GM21529 (cell line): ENCODE measurements around the gene FCER1G.

ENCODE experiments used
- ATAC-seq: cut with Tn5 transposase; IDR thresholded peaks from one replicate; pipeline ENCODE4 v1.9.1; 2021; ENCODE audit not compliant: unreplicated experiment

FCER1G gene

GRCh38 chr1:161187311-161187710 lies 27.8 kb upstream of the FCER1G start:
- ATAC-seq = no peak

DNA sequence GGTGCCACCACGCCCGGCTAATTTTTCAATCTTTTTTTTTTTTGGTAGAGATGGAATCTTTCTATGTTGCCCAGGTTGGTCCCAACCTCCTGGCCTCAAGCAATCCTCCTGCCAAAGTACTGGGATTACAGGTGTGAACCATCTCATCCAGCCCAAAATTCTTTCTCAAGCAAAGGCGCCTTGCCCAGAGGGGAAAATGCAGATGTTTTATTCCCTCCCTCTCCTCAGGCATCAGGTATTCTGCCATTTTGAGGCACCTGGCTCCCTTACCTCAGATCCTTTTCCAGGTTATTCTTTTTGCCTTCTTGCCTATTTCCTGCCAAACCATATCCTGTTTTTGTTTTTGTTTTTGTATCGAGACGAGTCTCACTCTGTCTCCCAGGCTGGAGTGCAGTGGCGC lies 26.7 kb upstream of the FCER1G start:
- ATAC-seq = no peak

GRCh38 chr1:161189036-161189435 lies 26.1 kb upstream of the FCER1G start:
- ATAC-seq = no peak

DNA sequence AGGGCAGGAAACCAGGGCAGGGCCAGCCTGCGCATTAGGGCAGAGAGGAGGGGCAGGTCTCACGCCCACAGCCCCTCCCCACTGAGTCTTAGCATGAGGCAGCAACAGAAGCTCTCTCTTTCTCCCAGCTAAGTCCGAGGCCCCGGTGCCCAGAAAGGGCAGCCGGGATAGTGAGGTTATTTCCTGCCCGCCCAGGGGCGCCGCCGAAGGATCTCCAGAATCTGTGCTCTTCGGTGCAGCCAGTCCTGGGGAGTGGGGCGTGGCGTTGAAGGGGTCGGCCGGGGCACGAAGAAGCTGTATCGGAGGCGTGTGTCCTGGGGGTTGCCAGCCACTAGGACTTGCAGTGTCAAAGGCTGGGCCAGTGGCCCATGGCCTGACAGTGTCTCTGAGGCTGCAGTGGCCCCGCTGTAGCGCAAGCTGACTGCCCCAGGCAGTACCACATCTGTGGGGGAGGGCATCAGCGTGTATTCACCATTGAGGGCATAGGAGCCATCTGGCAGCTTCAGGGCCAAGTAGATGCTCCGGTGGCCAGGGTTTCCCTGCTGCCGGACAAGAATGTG lies 24.1 kb upstream of the FCER1G start:
- ATAC-seq = no peak

DNA sequence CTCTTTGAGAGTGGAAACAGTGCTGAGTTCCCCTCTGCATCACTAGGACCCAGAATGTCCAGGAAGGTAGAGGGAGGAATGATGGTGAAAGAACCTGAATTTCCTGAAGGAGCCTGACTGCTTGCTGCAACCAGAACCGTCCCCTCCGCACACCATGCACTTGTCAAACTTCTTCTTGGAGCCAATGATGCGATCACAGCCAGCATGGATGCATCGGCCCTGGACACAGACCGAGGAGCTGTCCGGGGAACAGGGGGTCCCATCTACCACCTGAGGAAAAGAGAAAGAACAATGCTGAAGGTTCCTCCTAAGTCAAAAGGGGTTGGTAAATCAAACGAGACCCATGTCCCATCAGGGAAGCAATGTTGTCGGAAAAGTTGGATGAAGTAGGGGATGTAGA lies 23.1 kb upstream of the FCER1G start:
- ATAC-seq = no peak

GRCh38 chr1:161192476-161193465 lies 22.3 kb upstream of the FCER1G start:
- peak; percentile 63 for ATAC-seq

- ATAC-seq = no peak
These were observed 21.4 kb upstream of the FCER1G start for GRCh38 chr1:161193561-161194235.

DNA sequence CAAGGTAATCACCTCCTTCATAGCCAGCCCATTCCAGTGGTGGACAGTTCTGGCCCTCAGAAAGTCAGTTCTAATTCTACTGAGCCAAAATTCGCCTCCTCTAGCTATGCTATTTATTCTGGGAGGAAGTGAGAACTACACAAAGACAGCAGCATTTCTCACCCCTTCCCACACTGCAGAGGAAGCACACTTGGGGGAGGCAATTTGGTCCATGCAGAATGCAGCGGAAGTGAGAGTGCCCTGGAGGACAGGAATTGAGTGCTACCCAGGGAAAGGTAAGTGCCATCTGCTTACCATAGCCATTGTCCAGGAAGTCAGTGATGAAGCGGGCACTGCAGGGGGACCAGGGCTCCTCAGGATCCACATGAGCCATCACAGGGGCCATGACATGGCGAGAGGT lies 19.9 kb upstream of the FCER1G start:
- peak; percentile 77 for ATAC-seq

- no peak for ATAC-seq
These were observed 19.0 kb upstream of the FCER1G start for GRCh38 chr1:161196111-161196510.

DNA sequence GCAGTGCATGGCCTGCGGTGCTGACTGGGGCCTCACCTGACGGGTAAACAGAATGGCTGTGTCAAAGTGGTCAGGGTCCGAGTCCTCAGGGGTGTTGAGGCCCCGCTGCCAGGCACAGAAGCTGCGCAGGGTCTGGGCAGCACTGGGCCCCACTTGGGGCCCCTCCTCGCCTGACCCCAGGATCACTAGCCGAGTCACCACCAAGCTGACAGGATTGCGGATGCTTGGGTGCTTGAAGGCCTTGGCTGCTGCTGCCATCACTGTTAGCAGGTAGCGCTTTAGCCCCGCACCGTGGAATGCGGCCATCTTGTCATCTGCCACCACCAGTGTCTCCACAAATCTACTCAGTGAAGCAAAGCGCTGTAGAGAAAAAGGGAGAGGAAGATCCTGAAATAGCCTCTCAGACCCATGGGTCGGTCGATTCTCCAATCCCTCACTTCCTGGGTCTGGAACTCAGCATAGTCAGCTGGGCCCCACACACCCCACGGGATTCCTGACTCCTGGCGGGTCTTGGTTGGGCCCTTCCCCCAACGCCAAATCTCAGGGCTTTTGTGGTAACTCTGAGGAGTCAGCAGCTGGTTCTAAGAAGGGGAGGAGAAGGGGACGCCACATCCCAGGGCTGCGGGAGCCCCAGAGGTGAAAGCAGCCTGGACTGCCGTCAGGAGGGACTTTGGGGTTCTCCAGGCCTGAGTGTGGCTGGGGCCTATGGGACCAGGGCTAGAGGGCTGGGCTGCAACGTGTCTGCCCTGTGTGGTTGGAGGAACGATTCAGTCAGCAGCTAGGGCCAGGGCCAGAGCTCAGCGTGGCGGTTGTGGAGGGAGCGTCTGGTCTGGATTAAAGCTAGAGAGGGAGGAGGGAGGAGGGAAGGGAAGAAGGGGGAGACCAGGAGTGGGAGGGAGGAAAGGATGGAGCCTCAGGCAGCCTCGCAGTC lies 18.3 kb upstream of the FCER1G start:
- no peak for ATAC-seq

DNA sequence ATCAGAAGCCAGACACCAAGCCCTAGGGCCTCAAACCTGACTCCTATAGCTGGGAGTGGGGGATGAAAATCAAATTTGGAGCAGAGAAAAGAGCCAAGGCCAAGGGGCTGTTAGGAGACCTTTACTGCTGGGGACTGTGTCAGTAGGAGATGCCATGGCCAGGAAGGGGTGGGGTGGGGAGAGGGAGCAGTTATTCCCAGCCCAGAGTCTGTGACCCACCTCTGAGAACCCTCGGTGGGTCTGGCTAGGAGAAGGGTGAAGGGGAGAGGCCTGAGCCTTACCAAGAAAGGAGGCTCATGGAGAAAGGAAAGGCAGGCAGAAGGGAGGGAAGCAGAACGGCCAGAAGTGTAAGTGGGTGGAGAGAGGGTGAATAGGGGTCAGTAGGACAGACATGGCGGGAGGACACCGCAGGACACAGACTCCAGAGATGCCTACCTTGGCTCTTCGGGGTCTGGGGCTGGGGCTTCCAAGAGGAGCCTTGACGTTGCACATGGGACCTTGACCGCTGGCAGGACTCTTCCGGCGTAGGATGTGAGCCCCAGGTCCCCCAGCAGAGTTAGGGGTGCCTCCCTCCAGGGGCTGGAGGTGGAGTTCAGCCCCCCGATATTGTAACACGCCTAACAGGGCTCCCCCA lies 17.4 kb upstream of the FCER1G start:
- ATAC-seq = no peak

- no peak for ATAC-seq
These were observed 16.8 kb upstream of the FCER1G start for GRCh38 chr1:161198194-161198896.

DNA sequence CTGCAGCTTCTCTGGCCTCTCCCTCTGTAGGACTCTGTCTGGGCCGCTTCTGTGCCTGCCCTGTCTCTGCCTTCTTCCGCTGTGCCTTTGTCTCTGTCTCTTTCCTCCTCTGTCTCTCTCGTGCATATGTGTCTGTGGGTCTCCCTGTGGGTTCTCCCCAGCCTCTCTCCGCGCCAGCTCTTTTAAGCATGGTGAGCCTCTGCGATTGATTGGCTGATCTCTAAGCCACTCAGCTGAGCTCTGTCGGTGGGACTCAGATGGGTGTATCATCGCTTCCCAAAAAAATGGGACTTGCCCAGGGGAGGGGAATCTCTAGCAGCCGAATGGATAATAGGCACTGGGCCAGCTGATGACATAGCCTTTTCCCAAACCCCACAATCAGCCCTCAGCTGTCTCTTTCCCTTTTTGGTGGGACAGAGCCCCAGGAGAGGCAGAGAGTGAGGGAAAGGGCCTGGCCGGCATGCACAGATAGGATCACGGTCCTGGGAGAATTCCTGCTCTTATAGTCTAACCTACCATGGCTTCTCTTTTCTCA lies 16.1 kb upstream of the FCER1G start, which contains the start of gene ADAMTS4:
Gene ADAMTS4, minus strand, starts transcription at position 158 of the 535 bp plus-strand sequence. CDS start 427 bp downstream, outside the sequence.
- ATAC-seq = no peak

DNA sequence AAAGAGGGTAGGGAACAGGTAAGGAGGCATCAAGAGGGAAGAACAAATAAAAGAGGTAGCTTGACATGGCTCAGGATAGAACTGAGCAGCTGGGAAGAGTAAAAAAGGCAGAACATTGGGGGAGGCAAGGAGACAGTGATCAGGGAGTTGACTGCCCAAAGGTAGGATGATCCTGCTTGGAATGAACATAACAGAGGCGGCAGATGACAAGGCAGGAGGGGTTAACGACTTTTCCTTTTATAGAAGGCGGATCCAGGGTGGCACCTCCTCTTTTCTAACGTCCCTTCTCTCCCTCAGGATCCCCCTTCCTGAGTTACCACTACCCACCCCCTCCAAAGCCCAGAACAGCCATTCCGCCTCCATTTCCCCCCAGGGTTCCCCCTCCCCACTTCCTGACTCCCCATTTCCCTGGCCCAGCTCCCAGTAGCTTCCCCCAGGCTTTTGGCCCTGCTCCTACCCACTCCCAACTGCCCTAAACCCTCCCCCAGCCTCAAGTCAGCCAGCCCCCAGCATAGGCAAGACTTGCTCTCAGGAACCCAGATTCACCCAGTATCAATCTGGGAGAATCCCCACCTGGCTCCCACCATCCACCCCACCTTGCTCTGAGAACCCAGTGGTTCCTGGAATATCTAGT lies 15.5 kb upstream of the FCER1G start:
- ATAC-seq = no peak

- ATAC-seq = no peak
These were observed 14.6 kb upstream of the FCER1G start for GRCh38 chr1:161200421-161200991.

DNA sequence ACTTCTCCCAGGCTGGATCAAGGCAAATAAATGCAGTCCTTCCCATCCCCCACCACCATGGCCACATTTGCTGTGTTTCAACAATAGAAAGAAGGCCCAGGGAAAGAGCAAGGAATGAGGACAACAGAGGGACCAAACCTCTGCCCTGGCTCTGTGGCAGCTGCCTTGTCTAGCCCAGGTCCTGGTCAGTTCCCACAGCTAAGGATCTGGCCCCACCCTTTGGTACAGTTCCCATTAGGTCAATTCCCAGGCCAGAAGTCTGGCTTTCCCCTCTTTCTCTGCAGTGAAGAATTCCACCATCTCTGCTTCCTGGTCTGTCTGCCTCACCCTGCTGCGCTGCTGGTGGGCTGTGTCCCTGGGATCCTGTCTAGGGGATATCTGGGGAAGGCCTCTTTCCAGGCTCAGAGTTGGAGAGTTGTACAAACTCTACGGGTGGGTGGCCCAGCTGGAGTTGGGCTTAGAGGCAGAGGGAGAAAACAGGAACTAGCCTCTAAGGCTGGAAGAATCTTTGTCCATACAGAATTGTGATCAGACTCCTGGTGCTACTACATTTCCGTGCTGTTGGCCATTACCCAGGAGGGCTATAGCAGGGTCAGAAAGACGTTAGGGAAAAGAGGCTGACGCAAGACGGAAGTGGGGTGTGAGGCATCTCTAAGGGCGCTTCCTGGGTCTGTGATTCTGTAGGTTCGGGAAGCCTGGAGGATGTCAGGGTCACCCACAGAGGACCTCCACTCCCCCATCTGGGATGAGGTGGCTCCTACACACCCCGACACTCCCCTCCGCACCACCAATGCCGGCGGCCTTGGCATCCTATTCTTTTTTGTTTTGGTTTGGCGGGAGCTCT lies 13.9 kb upstream of the FCER1G start:
- no peak for ATAC-seq
